SIG-M5 treated with dmso at 0.1 percent for 504 hours (cell line): ENCODE measurements around the gene TNFAIP8L1.

Experiments
- DNase-seq: peaks from one replicate; lab custom pipeline; 2025; ENCODE audit not compliant: unreplicated experiment; lab: John Stamatoyannopoulos, UW

TNFAIP8L1 gene

DNA sequence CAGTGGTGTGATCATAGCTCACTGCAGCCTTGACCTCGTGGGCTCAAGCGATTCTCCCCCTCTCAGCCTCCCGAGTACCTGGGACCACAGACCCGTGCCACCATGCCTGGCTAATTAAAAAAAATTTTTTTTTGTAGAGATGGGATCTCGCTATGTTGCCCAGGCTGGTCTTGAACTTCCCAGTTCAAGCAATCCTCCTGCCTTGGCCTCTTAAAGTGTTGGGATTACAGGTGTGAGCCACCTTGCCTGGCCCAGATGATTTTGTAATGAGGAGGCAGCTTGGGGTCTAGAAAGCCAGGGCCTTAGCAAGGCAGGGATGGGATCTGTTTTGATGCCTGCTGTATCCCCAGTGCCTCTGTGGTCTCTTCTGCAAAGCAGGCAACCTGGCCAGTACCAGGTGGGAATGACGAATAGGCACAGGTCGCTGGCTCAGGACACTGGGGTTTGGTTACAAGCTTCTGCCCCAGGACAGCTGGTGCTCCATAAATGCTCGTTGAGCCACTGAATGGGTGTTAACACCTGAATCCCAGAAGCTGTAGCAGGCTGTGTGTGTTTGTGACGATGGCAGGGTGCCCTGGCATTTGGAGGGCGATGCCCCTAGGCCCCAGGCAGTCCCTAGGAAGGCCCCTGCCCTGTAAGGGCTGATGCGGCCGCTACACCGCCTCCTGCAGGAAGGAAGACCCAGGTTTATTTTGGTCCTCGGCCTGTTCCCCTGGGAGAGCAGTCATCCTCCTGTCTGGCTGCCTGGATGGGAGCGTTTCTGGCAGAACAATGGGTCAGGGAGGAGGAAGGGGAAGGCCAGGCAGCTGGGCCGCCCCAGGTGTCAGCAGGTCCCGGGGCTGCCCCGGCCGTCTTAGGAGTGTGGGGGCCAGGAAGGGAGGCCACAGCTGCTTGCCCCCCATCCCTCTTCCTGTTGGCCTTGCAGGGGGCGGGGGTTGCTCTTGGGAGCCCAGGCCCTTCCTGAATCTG is 8.6 kb downstream of the TNFAIP8L1 start:
- no peak for DNase-seq

GRCh38 chr19:4649392-4650047 is 10.2 kb downstream of the TNFAIP8L1 start:
- no peak for DNase-seq

- no peak for DNase-seq
These were observed 10.8 kb downstream of the TNFAIP8L1 start for GRCh38 chr19:4650159-4650558.

DNA sequence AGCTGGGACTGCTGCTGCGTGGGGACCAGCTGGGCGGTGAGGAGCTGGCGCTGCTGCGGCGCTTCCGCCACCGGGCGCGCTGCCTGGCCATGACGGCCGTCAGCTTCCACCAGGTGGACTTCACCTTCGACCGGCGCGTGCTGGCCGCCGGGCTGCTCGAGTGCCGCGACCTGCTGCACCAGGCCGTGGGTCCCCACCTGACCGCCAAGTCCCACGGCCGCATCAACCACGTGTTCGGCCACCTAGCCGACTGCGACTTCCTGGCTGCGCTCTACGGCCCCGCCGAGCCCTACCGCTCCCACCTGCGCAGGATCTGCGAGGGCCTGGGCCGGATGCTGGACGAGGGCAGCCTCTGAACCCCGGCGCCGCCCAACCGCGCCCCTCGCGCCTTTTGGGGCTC is 12.8 kb downstream of the TNFAIP8L1 start:
- no peak for DNase-seq

DNA sequence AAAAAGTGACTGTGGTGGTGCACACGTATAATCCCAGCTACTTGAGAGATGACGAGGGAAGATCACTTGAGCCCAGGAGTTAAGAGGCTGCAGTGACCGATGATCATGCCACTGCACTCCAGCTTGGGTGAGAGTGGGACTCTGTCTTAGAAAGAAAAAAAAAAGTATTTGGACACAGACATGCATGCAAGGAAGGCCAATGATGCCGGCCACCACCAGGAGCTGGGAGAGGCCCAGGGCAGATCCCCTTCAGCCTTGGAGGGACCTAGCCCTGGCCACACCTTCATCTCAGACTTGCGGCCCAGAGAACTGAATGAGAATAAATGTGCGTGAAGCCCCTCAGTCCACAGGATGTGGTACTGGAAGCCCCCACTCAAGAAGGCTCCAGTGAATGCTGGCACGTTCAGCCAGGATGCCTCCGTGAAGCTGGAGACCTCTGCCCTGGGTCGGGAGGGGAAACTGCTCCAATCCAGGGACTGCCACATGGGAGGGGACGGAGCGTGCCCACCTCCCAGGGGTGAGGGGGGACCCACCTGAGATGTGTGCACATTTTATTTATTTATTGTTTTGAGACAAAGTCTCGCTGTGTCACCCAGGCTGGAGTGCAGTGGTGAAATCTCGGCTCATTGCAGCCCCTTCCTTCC is 14.6 kb downstream of the TNFAIP8L1 start:
- no peak for DNase-seq

GRCh38 chr19:4654437-4655361 is 15.4 kb downstream of the TNFAIP8L1 start:
- DNase-seq = peak; percentile 3

DNA sequence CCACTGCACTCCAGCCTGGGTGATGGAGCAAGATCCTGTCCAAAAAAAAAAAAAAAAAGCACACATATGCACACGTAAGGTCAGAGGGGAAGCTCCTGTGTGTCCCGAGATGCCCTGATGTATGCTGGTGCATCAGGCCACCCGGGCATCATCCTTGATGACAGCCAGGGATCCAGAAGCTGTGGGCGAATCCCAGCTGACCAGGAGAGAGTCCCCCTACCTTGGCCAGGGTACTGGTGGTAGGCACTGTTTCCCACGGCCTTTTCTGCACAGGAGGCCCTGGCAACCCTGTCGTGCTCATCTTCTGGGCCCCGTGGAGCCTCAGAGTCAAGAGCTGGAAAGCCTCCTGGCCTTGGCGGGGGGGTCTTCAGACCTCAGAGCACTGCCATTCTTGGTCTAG is 16.8 kb downstream of the TNFAIP8L1 start:
- DNase-seq = no peak

- no peak for DNase-seq
These were observed 17.9 kb downstream of the TNFAIP8L1 start for GRCh38 chr19:4657262-4657661.

DNA sequence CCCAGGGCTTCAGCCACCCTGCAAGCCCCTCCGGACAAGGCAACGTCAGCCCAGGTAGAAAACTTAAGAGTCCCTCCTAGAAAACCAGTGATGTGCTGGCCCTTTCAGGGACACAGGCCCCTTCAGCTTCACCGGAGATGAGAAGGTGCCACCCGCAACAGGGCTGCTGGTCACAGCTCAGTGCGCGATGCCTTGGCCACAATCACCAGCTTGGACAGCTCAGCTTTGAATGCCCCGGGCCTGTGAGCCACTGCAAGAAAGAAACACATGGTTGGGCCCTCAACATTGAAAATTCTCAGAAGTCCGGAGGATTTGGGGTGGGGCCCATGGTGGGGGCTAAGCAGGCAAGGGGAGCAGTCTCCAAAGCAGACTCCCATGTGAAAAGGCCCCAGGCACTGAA is 18.5 kb downstream of the TNFAIP8L1 start:
- DNase-seq = no peak

DNA sequence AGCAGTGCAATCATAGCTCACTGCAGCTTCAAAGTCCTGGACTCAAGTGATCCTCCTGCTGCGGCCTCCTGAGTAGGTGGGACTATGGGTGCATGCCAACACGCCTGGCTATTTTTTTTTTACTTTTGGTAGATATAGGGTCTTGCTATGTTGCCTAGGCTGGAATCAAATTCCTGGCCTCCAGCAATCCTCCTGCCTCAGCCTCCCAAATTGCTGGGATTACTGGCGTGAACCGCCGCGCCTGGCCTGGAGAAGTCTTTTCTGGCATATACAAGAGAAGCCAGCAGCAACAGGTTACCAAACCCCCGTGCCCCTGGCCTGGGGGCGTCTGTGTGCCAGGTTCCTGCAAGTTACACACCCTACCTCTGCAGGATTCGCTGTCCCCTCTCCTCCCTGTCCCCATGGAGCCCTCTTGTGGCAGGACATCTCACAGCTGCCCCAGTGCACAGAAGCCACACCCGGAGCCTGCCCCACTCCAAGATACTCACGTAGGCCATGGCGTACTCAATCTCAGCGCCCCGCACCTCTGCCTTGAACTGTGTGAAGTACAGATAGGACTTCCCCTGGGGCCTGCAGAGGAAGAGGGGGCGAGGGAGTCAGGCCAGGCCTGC is 21.0 kb downstream of the TNFAIP8L1 start:
- peak; percentile 47 for DNase-seq

- no peak for DNase-seq
These were observed 21.7 kb downstream of the TNFAIP8L1 start for GRCh38 chr19:4660993-4661392.

DNA sequence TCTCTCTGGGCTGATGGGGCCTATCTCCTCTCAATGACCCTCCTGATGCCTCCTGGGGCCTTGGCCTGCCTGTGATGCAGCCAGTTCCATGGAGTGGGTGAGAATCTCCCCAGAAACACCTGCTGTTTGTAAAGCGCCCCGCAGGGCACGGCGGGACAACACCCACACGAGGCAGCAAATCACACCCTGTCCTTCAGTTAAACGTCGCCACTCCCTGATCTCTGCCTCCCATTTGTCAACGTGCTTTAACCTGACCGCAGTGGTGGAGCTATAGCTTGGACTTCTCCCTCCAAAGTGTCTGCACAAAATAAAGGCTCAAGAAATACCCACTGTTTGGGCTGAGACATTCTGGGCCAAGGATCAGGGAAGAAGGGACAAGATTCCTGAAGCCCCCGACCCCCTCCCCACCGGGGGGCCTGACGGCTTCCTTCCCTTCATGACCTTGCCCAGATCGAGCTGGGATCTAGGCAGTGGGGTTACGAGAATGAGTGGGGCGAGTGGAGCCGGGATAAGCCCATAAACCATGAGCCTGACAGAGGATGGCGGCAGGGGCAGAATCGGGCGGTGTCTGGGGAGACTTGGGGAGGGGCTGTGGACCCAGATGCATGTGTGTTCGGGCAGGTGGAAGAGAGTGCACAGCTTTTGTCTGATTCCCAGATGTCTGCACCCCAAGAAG is 22.8 kb downstream of the TNFAIP8L1 start:
- DNase-seq = no peak

- DNase-seq = no peak
These were observed 23.5 kb downstream of the TNFAIP8L1 start for GRCh38 chr19:4662812-4663211.

DNA sequence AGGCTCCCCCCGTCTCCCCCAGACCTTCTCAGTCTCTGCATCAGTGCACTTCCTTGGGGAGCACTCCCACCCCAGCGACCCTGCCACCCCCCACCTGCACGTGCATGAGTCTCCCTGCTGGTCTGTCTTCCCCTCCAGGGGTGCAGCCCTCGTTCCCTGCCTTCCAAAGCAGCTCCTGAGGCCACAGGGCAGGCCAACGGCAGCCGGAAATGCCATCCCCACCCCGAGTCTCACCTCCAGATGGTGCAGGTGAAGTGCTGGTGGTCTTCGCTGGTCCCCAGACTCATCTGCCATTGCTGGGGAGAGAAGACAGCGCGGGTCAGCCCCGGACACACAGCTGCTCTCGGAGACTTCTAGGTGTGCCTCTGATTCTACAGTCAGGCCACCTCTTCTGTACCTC is 25.3 kb downstream of the TNFAIP8L1 start:
- no peak for DNase-seq

GRCh38 chr19:4669723-4670480 is 30.6 kb downstream of the TNFAIP8L1 start, which contains the start of gene MYDGF:
Gene MYDGF (minus strand): TSS chr19:4670342. CDS start chr19:4670334, 8 bp downstream.
- peak; percentile 76 for DNase-seq

- DNase-seq = no peak
These were observed 32.0 kb downstream of the TNFAIP8L1 start for GRCh38 chr19:4671185-4671851.

DNA sequence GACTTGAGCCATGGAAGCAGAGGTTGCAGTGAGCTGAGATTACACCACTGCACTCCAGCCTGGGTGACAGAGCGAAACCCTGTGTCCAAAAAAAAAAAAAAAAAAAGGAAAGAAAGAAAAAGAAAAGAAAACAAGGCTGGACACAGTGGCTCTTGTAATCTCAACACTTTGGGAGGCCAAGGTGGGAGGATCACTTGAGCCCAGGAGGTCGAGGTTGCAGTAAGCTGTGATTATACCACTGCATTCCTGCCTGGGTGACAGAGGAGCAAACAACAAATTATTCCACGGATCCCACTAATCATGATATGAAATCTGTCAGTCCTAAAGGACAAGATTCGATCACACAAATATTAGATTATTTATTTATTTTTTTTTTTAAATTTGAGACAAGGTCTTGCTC is 33.9 kb downstream of the TNFAIP8L1 start:
- no peak for DNase-seq

- DNase-seq = no peak
These were observed 34.4 kb downstream of the TNFAIP8L1 start for GRCh38 chr19:4673726-4674125.
